NCI-H2029 treated with DMSO at 0.1 percent for 48 hours (cell line): Measurements from ENCODE around the gene RTP1.

Source experiments
- DNase-seq: peaks from one replicate; lab custom pipeline; 2025; lab: John Stamatoyannopoulos, UW

Gene RTP1

GRCh38 chr3:187242900-187243299, 45.6 kb downstream of the RTP1 start:
- DNase-seq = no peak

GRCh38 chr3:187243933-187244524, 46.7 kb downstream of the RTP1 start:
- DNase-seq = no peak

- no peak for DNase-seq
Measured at GRCh38 chr3:187247398-187247797, 50.1 kb downstream of the RTP1 start.
